ENCODE measurements around the gene UMOD.

The UMOD gene

GRCh38 chr16:20396846-20397467, 44.4 kb upstream of the UMOD start:
- no peak for DNase-seq
- H3K27me3 ChIP-seq = no peaks in the 10 kb centered on the region
- H3K4me1 ChIP-seq = no peaks in the 10 kb centered on the region
- no peak overlapping the region for H3K4me3 ChIP-seq (ENCODE audit: low read depth, low read length)
- H3K9me3 ChIP-seq = no peaks in the 10 kb centered on the region; the same call in 1 of the 2 replicates
- no peak for TF ChIP-seq CTCF (IDR thresholded peaks at IDR 0.05; ENCODE audit: low read depth, low read length)
- H3K36me3 ChIP-seq = no peaks in the 10 kb centered on the region

GRCh38 chr16:20395946-20396345, 43.4 kb upstream of the UMOD start:
- Histone ChIP-seq H3K36me3 (no peaks in the 10 kb centered on the region), H3K9me3 (no peaks in the 10 kb centered on the region; the same call in 1 of the 2 replicates), H3K4me1 (no peaks in the 10 kb centered on the region), H3K27me3 (no peaks in the 10 kb centered on the region), H3K4me3 (ENCODE audit: low read depth, low read length) (no peak overlapping the region)
- DNase-seq = no peak
- TF ChIP-seq CTCF (IDR thresholded peaks at IDR 0.05; ENCODE audit: low read depth, low read length) = no peak

- no peaks in the 10 kb centered on the region for H3K27me3 ChIP-seq
- H3K9me3 ChIP-seq = no peaks in the 10 kb centered on the region; the same call in 1 of the 2 replicates
- H3K36me3 ChIP-seq = no peaks in the 10 kb centered on the region
- no peak overlapping the region for H3K4me3 ChIP-seq (ENCODE audit: low read depth, low read length)
- no peak for TF ChIP-seq CTCF (IDR thresholded peaks at IDR 0.05; ENCODE audit: low read depth, low read length)
- no peaks in the 10 kb centered on the region for H3K4me1 ChIP-seq
- no peak for DNase-seq
Measured at GRCh38 chr16:20393801-20394577, 41.5 kb upstream of the UMOD start.

- Histone ChIP-seq H3K27me3 (no peaks in the 10 kb centered on the region), H3K4me3 (ENCODE audit: low read depth, low read length) (no peak overlapping the region), H3K36me3 (no peaks in the 10 kb centered on the region), H3K9me3 (no peaks in the 10 kb centered on the region), H3K4me1 (no peaks in the 10 kb centered on the region)
- TF ChIP-seq CTCF (IDR thresholded peaks at IDR 0.05; ENCODE audit: low read depth, low read length) = no peak
- DNase-seq = no peak
Measured at GRCh38 chr16:20391045-20391444, 38.5 kb upstream of the UMOD start.

GRCh38 chr16:20388854-20389253, 36.3 kb upstream of the UMOD start:
- DNase-seq = no peak
- no peak for TF ChIP-seq CTCF (IDR thresholded peaks at IDR 0.05; ENCODE audit: low read depth, low read length)
- Histone ChIP-seq H3K27me3 (no peaks in the 10 kb centered on the region), H3K4me1 (no peaks in the 10 kb centered on the region), H3K4me3 (ENCODE audit: low read depth, low read length) (no peak overlapping the region), H3K36me3 (no peaks in the 10 kb centered on the region), H3K9me3 (no peaks in the 10 kb centered on the region)

GRCh38 chr16:20387978-20388377, 35.5 kb upstream of the UMOD start:
- TF ChIP-seq CTCF (IDR thresholded peaks at IDR 0.05; ENCODE audit: low read depth, low read length) = no peak
- DNase-seq = no peak
- H3K36me3 ChIP-seq = no peaks in the 10 kb centered on the region
- no peaks in the 10 kb centered on the region for H3K4me1 ChIP-seq
- no peaks in the 10 kb centered on the region for H3K27me3 ChIP-seq
- no peaks in the 10 kb centered on the region for H3K9me3 ChIP-seq
- no peak overlapping the region for H3K4me3 ChIP-seq (ENCODE audit: low read depth, low read length)

Data from BE2C (cell line).